HG03558 (cell line): ENCODE results near the gene SLC35G1.

Experiments
- ATAC-seq: cut with Tn5 transposase; IDR thresholded peaks from one replicate; pipeline ENCODE4 v1.9.1; 2021; ENCODE audit warnings: moderate number of reproducible peaks; ENCODE audit not compliant: unreplicated experiment; ENCODE audit errors: extremely low read depth

SLC35G1 gene, protein sequence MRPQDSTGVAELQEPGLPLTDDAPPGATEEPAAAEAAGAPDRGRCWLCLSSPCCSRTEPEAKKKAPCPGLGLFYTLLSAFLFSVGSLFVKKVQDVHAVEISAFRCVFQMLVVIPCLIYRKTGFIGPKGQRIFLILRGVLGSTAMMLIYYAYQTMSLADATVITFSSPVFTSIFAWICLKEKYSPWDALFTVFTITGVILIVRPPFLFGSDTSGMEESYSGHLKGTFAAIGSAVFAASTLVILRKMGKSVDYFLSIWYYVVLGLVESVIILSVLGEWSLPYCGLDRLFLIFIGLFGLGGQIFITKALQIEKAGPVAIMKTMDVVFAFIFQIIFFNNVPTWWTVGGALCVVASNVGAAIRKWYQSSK

DNA sequence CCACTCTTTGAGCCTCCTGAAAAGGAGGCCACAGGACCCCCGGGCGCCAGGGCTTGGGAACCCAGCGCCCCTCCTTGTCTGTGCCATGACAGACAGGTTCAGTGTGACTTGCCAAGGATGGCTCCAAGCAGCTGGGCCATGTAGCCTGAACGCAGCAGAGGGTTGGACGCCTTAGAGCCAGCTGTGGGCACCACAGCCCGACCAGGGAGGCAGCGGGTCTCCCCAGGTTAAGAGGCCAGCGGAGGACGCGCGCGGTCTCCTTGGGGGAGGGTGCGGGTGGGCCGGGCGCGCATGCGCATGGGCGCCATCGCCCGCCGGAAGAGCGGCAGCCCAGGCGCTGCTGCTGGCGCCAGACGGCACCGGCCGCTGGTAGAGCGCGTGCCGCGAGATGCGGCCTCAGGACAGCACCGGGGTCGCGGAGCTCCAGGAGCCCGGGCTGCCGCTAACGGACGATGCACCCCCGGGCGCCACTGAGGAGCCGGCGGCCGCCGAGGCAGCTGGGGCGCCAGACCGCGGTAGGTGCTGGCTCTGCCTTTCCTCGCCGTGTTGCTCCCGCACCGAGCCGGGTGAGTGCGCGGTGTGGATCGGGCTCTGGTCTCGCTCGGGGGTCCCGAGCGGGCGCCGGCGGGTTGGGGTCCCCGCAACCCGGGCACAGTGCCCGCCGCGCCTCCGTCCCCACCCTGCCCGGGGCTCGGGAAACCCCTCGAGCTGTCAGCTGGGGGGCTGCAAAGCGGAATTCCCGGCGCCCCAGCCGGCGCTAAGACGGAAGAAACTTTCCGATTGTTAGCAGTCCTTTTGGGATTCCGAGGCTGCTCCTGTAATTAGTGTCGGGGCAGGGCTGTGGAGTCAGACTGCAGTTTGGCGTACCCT, at the start of gene SLC35G1:
Gene SLC35G1 (plus strand): TSS at position 333 of the 870 bp plus-strand sequence. CDS start 56 bp downstream, at position 389.
- peak; percentile 80 for ATAC-seq

DNA sequence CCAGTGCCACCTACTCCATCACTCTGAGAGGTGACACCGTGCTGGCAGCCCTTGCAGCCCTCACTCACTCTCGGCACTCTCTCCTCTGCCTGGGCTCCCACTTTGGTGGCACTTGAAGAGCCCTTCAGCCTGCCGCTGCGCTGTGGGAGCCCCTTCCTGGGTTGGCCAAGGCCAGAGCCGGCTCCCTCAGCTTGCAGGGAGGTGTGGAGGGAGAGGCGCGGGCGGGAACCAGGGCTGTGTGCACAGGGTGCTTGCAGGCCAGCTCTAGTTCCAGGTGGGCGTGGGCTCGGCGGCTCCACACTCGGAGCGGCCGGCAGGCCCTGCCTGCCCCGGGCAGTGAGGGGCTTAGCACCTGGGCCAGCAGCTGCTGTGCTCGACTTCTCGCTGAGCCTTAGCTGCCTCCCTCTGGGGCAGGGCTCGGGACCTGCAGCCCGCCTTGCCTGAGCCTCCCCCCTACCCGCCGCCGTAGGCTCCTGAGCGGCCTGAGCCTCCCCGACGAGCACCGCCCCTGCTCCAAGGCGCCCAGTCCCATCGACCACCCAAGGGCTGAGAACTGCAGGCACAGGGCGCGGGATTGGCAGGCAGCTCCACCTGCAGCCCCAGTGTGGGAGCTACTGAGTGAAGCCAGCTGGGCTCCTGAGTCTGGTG, 48.7 kb upstream of the SLC35G1 start:
- ATAC-seq, result no peak

DNA sequence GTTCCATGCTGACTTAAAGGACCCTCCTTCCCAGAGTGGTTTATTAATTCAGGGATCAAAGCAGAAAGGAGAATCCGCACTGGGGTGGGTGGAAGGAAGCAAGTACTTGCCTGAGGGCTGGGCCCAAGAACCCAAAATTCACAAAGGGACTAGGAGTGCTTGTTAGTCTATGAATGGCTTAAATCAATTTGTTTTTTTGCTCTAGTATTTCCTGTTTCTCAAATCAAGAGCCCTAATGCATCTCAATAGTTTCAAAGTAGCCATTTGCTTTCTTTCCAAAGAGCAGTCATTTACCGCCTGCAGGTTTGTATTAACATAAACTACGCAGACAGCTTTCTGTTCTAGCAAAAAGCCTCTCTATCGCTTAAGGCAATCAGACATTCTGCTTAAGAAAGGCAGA, 44.2 kb upstream of the SLC35G1 start:
- ATAC-seq, result no peak

DNA sequence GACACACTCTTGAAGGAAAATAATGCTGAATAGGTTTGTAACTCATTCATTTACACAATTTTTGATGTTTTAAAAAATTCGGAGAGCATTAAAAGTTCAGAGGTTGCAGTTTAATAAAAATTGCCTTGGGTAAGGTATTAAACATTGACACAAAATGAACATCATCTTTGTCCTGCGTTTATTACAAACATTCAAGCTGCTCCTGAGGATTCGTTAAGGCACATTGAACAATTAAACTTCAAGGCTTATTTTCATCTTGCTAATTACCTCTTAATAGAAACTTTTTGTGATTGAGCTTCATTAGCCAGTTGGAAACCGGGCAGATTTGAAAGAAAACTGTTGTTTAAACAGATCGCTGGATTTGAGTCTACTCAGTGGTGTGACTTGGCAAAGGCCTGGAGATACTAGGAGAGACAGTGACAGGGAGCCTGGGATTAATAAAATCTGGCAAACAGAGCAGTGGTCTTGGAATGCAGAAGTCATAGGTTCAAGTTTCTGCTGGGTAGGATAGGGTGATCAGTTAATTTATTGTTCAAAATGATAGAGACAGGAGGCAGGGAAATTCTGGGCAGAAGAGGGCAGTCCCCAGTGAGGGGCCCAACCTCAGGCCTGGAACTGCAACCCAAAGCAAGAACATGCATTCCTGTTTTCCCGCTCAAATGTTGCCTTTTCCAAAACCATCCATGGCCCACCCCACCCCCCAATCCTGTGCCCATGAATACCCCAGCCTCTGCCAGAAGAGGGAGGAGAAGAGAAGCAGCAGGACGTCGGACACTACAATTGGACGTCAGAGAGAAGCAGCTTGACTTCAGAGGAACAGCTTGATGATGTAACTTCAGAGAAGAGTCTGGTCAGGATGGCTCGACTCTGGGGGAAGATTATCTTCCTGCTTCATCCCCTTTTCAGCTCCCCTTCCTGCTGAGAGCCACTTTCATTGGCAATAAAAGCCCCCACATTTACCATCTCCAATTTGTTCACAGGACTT, 43.5 kb upstream of the SLC35G1 start:
- ATAC-seq, result no peak

DNA sequence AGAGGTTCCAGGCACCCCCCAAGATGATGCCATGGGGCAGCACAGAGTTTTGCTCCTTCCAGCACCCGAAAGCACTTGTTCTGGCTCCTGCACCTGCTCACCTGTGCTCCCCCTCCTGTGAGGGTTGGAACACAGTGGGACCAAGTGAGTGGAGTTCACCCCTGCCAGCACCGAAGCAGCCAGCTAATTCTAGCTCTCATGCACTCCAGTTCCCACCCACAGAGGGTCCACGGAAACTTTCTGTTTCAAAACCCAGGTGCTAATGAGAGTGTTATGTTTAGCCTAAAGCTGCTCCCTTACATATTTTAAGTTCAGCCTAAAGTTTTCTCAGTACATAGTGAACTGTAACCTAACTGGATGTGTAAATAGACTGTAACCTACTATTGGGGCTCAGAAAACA, 42.6 kb upstream of the SLC35G1 start:
- no peak for ATAC-seq

DNA sequence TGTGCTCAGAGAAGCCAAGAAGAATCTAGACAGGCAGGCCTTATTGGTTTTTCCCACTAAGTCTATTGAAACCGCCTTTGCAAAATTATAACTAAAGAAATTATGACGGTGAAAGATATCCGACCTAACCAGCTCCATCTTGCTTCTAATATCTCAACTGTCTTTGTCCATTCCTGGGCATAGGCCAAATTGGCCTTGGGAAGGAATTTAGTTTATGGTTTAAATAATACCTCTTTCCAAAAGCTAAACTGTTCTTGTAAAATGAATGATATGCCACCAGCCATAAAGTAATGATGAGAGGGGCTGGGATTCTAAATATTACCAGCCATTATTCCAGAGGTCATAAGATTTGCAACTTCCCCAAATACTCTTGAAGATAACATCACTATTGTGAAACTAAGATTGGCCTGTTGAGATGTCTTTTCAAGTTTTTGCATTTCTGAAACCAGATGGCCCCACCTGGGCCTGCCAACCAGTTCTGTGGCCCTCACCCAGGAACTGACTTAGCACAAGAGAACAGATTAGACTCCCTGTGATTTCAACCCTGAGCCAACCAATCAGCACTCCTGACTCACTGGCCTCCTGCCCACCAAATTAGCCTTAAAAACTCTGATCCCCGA, 41.2 kb upstream of the SLC35G1 start:
- ATAC-seq, result no peak

DNA sequence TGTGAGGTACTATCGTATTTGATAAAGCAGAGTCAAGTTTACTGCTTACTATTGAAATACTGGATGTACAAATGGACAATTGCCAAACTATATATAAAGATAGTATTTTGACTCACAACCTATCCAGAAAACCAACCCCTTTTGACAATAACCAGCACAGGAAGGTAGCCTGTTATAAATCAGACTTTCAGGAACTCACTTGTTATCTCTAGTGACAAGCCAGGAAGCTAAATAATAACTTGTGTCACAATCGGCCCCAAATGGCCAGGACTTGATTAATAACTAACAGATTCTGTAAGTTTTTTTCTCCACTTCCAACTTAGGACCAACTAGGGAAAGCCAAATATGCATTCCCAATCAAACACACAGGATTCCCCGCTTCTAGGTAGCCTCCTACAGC, 38.8 kb upstream of the SLC35G1 start:
- ATAC-seq, result no peak

DNA sequence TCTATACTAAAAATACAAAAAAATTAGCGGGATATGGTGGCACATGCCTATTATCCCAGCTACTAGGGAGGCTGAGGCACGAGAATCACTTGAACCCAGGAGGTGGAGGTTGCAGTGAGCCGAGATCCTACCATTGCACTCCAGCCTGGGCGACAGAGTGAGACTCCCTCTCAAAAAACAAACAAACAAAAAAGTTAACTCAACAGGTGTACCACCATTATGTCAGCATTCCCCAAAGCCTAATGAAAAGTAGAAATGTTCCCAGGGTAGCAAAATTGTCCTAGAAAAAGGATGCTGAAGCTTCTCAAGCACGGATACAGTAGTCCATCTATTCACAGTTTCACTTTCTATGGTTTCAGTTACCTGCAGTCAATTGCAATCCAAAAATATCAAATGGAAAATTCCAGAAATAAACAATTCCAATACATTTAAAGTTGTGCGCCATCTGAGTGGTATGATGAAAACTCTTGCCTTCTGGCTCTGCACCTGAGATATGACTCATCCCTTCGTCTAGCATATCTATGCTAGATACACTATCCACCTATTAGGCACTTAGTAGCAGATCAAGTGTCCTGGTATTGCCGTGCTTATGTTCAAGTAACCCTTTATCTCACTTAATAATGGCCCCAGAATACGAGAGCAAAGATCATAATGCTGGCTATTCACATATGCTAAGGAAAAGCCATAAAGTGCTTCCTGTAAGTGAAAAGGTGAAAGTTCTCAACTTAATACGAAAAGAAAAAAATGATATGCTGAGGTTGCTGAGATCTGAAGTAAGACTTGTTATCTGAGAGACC, 37.2 kb upstream of the SLC35G1 start:
- no peak for ATAC-seq

DNA sequence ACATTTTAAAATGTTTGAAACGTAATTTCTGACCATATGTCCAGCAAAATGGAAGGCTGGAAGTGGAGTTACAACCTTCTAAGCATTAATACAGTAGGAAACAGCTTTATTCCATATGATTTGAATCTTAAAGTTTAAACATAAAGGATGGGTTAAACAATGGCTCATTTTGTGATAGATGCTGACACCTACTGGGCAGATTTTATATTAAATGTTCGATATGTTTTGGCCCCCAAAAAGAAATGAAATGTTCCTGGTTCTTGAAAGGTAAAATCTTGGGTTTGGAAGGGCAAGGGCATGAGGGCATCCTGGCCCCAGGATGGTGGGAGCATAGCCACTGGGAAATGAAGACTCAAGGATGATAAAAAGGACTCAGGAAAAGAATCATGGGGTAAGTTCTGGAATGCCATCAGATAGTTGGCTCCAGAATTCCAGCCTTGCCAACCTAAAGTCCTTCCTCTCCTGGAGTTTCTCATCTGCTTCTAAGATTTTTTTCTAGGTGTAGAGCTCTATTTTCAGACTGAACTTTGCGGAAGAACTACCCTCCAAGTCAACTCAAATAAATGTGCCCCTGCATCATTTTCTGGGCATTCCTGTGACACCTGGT, 34.6 kb upstream of the SLC35G1 start:
- no peak for ATAC-seq

DNA sequence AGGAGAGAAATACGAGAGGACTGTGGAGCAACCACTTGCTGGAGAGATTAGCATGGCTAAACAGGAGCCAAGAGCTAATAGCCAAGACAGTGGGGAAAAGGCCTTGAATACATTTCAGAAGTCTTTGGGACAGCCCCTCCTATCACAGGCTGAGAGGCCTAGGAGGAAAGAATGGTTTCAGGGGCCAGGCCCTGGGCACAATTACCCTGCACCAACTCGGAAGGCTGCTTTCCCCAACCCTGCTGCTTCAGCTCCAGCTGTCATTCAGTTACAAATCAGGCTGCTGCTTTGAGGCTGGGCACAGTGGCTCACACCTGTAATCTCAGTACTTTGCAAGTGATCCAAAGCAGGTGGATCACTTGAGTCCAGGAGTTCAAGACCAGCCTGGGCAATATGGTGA, 32.0 kb upstream of the SLC35G1 start:
- no peak for ATAC-seq

DNA sequence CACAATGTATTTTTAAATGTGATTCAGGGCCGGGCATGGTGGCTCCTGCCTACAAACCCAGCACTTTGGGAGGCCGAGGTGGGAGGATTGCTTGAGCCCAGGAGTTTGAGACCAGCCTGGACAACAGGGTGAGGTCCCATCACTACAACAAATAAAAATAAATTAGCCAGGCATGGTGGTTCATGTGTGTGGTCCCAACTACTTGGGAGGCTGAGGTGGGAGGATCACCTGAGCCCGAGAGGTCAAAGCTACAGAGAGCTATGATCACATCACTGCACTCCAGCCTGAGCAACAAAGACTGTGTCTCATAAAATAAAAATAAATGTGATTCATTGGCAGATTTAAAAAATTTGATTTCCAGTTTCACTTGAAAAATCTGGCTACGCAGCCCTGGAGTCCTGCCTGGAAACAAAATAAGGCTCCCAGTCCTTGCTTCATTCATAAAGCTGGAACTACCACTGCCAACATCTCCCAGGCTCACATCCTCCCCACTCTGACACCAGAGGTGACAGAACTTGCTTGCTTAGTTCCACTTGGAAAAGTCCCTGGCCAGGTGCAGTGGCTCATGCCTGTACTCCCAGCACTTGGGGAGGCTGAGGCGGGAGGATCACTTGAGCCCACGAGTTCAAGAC, 27.9 kb upstream of the SLC35G1 start:
- ATAC-seq, result no peak

DNA sequence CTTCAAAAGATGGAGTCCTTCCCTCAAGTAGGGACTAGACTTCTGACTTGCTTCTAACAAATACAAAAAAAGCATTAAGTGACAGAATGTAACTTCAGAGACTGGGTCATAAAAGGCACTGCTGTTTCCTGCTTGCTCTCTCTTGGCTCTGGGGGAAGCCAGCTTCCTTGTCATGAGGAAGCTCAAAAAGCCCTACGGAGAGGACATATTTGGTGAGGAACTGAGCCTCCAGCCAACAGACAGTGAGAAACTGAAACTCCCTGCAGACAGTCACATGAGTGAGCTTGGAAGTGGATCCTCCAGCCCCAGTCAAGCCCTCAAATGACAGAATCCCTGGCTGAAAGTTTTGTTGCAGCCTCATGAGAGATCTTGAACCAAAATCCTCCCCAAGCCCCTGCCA, 26.3 kb upstream of the SLC35G1 start:
- no peak for ATAC-seq

DNA sequence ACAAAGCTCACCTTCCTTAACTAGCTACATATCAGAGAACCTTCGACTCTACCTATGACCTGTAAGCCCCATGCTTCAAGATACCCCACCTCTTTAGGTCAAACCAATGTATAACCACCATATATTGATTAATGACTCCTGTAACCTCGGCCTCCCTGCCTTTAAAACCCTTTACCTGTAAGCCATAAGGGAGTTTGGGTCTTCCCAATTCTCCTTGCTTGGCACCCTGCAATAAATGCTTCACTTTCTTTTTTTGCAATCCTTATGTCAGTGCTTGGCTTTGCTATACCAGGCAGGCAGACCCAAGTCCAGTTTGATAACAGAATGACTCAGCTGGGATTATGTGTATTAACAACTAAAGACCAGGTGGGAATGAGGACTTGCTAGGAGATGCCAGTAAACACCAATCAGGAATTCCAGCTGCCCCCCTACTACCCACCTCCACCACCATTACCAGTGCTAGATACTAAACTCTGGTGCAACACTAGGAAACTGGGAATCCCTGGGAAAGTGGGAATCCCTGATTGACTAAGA, 22.0 kb upstream of the SLC35G1 start:
- no peak for ATAC-seq

DNA sequence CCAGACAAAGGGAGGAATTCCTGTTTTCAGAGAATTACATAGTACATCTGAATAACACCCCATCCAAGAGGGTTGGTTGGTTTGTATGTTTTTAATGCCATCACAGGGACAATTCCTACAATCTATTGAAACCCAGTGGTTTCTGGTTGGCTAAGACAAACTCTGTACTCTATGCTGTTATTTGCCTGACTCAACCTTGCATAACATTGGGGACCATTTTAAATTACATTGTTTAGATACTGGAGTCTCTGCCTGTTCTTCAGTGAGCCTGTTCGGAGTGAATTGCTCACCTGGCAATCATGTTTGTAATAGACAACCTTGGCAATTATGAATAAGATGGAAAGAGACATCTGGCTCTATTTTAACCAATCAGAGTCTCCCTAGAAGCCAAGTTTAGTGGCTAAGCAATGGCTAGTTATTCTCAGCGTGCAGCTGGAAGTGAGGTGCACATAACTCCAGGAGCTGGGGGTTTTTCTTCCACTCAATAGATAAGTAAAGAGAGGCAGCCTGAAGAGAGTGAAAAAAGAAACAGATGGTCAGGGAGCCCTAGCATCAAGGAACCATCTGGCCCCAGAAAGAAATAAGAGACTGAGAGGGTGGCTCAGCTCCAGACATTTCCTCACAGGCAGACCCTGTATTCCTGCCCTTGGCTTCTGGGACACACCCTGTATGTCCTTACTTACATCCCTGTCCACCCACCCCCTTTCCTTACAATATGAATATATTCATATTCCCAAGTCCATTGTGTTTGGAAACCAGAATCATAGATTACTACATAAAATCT, 21.2 kb upstream of the SLC35G1 start:
- ATAC-seq, result no peak

DNA sequence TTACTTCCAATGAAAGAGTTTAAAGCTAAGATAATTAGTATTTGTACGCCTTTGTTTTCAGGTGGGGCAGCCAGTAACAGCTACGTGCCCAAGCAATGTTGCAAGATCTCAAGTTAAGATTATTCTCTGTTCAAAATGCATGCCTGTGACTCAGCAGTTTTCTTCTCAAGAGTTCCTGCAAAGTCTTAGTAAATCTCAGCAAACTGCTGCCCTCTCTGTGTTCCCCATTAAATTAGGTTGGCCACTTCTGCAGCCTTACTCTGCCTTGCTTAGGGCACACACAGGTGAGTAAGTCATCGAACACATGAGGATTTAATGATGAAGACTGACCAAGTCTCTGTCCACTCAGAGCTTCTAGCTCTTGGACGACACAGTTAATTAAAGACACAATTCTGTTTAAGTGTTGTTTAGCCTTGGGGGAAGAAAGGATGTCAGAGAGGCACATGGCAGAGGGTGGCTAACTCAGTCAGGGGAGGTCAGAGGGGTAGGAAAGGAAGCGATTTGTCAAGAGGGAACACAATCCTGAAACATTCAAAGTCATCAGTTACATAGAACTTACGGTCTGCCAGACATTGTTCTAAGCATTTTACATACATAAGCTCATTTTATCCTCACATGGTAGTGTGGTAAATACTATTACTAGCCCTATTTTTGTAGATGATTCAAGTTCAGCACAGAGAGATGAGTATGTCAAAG, 20.2 kb upstream of the SLC35G1 start:
- no peak for ATAC-seq
